Midbrain (tissue), 1 donor: Measurements from ENCODE around the gene GPR26.
"Not testable (repeated sequence)": the region's sequence is repeated elsewhere in the genome, so short reads cannot be mapped to it uniquely, and the experiment has no call there.

Experiments used
- DNase-seq: peaks from one replicate; lab custom pipeline; 2025; lab: John Stamatoyannopoulos, UW

GPR26 gene

DNA sequence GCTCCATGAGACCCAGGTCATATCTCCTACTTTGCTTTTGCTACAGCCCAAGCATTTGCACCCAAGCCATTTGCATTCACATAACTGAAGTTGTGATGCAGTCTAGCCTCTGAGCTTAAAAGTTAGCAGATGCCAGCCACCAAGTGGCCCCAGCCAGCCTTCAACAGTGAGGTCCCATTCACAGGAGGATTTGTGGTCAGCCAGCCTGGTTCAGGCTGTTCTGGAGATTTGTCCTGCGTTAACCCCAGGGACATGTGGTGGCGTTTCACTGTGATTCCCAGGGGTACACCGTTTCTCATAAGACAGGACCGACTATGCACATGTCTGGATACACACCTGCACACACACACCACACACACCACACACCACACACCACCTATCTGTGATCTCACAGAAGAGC is 51.2 kb downstream of the GPR26 start:
- no peak for DNase-seq

DNA sequence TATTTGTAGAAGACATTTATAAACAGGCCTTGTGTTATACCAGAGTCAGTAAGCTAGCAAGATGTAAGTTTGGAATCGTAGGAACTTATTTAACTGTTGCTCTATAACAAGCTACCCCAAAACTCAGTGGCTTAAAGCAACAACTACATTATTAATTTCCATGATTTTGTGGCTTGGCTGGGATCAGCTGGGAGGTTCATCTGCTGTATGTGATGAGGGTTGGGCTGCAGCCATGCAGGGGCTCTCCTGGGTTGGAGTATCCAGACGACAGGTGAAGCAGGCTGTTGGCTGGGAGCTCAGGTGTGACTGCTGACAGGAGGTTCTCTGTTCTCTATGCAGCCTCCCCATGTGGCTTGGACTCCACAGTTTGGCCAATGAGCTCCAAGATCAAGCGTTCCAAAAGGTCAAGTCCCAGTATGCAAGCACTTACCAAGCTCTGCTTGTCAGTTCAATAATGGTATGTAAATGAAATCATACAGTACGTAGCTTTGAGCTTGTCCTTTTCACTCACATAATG is 52.4 kb downstream of the GPR26 start:
- DNase-seq, result no peak

DNA sequence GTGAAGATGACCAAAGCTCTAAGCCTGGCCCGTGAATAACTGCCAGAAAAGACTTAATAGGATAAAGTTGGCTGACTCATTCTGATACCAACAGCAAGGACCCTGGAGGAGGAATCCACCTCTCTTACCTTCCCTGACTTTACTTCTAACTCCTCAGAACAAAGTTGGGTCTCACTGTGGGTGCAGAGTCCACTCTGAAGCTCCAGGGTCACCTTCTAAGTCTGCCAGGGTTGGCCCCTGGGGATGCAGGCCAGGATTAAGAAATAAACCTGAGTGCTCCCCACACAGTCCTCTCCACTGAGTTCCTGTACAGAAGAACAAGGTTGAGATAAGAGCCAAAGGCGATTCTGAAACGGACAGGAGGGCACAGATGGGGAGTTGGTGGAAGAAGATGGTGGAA is 54.4 kb downstream of the GPR26 start:
- no peak for DNase-seq

DNA sequence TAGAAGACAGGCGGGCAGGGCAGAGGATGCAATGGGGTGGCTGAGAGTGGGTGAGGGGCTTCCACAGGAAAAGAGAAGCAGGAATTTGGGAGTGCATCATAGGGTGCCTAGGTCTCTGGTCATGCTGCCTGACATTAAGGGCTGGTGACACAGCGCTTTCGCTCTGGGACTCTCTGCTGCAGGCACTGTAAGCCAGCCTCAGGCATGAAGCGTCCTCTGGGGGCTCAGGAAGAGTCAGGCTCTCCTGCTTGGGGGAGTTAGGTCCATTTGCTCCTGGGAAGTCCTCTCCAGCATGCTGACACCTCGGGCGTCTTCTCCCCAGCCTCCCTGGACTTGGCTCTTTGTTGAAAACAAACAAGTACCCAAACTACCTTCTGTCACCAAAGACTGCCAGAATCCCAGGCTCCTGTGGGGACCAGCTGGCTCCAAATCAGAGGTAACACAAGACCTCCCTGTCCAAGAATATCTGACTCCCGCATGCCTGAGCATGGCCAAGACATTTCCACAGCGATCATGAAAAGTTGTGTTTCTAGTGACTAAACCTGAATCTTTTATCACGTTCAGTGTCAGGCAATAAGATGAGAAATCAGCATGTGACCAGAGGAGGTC is 55.4 kb downstream of the GPR26 start:
- no peak for DNase-seq

DNA sequence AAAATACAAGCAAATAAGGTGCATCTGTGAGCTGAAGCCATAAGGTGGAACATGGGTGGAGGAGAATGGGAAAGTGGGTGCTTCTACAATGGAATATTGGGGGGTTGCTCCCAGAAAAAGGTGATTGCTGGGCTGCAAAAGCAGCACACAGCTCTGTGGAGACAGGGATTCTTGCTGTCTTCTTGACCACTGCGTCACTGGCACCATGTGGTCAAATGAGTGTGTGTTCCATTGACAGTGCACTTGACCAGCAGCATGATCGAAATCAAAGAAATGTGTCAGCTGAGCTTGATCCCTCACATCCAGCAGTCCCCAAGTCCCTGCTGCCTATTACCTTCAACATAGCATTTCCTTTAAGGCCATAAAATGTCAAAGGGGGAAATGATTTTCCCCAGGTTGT is 56.2 kb downstream of the GPR26 start:
- DNase-seq, result no peak

DNA sequence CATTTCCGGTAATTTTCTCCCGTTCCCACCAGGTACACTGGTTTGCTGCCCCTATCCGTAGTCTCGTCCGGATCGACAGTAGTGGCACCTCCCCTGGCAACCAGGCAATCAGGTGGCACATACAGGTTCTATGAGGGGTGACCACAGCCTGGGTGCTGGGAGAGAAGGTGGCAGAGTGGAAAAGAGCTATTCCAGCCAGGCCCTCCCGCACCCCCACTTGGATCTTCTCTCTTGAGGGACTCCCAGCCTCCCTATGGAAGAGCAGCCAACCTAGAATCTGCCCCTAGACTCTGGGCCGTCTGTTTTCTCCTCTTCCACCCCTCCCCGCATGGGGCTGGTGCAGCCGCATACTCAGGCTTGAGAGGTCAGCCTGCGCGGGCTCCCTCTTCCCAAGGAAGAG is 58.6 kb downstream of the GPR26 start:
- DNase-seq, result no peak

DNA sequence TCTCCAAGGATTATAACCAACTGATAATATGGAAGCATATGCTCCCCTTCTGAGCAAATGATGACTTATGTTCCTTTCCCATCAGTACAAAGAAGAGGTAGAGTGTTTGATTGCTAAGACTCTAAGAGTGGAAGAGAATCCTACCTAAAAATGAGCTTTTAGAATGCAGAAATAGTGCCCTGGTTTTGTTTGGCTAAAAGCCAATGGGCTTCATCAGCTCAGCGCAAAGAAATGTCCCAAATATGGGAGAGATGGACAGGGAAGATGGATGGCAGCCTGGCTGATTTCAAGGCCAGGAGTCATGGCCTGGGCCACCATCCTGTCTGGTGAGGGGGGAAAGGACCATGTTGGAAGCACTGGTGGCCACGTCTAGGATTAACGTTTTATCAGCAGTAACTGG is 60.2 kb downstream of the GPR26 start:
- DNase-seq, result no peak

DNA sequence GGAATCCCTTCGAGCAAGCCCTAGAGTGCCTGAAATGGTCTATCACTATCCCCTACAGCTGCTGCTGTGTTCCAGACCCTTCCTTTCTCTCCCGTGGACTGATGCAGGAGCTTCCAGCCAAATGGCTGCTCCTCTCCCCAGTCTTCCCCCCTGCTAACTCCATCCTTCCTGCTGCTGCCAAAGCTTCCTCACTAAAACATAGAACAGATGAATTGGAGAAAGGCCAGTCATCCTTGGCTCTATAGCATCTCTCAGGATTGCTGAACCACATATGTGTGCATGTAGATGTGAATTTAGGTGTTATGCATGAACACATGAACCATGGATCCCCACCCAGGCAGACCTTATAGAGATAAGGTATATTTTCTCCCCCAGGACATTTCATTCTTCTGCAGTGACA is 60.7 kb downstream of the GPR26 start:
- DNase-seq, result no peak

DNA sequence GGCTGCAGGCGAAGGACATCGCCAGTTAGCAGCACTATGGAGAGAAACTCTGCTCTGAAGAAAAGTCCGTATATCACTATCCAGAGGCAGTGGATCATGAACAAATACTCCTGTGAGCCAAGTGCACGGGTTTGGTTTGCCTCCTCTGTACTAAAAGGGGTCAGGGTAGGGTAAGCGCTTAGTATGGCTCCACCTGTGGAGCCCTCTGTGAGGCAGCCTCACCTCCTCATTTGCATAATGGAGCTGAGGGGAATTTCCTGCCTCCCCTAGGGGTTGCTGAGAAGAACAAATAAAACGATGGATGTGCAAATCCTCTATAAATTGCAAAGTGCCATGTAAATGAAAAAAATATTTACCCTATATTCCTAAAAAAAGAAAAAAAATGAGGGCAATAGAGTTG is 63.4 kb downstream of the GPR26 start:
- DNase-seq, result no peak

DNA sequence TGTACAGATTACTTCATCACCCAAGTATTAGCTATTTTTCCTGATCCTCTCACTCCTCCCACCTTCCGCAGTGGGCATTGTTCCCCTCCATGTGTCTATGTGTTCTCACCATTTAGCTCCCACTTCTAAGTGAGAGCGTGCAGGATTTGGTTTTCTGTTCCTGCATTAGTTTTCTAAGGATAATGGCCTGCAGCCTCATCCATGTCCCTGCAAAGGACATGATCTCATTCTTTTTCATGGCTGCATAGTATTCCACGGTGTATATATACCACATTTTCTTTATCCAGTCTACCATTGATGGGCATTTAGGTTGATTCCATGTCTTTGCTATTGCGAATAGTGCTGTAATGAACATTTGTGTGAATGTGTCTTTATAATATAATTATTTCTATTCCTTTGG is 70.8 kb downstream of the GPR26 start:
- not testable (repeated sequence) for DNase-seq

DNA sequence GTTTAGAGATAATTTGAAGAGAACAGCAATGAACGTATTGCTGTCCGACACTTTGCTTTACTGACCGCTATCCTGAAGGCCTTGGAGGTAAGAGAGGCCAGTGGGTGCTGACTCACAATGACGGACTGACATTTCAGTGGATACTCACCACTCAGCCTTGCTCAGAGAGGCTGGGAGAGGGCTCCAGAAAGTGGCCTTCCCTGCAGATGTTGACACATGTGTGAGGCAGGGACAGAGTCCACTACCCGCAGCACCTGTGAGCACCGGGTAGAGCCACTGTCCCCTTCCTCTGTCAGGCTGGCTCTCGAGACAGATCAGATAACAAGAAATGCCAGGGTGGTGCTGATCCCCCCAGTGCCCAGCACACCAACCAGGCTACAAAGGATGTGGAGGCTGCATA is 75.0 kb downstream of the GPR26 start:
- no peak for DNase-seq

DNA sequence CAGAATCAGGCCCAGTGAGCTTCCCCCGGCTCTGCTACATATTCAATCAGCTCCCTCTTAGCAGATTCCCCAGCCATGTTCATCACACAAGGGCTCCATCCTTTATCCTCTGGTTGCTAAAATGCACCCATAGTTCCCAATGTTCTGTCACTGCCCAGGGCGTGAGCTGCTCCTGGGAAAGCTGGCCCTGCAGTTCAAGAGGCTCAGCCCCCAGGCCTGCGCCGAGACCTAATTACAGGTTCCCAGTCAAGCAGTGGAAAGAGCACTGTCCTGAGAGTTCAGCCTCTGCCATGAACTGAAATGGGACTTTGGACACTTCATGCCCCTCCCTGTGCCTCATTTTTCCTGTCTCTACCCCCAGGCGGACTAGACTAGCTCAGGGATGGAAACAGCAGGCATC is 75.6 kb downstream of the GPR26 start:
- DNase-seq, result no peak

DNA sequence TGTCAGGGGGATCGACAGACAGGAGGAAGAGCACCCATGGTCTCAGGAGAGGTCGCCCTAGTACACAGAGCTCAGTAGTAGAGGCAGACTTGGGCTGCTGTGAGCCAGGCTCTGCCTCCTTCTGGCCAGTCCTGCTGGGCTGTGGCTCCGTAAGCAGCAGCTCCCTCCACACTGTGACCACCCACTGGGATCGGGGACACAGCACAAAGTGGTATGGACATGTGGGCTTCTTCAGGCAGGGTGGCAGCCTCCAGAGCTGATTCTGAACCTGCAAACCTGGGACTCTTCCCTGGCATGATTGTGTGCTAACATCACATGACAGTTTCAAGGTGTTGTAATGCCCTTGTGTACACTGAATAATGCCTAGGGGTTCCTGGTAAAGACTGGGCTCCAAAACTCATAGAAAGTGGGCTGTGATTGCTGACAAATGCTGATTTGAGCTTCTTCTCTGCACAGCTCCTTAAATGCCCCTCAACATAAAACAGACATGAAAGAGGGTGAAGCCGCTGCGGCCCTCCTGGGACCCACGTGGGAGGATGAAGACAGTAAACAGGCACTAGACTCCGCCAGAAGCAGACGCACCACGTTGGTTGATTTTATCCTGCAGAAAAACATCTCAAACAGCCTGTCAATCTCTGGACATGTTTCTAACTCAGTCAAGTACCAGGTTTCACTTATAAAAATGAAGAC is 76.7 kb downstream of the GPR26 start:
- no peak for DNase-seq

DNA sequence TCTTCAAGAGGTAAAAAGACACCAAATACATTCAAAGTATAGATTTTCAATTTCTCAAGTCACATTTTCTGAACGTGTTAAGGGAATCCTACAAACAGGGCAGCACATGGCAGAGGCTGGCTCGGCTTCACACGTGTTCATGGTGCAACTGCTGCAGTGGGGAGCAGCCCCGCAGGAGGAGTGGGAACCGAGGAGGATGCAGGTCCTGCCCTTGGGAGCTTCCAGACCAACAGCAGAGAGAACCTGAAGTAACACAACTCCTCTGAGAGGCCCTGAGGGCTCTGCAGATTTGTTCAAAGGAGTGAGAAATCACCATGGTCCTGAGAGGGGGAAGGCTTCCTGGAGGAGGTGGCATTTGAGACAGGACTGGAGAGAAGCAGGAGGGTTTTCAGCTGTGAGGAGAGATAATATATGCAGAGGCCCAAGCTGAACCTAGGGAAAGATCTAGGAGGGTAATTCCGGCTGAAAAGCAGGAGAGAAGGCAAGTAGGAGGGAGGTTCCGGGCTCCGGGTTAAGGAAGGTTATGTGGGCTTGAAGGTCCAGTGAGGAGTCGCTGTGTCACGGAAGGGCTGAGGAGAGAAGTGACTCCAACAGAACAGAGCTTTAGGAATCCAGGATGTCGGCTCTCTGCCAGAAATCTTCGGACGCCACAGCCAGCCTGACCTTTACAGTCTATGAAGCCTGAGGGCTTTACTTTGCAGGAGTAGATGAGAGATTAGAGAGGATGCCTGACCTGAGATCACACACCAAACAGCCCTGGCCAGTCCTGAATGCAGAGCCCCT is 77.5 kb downstream of the GPR26 start:
- DNase-seq, result no peak

DNA sequence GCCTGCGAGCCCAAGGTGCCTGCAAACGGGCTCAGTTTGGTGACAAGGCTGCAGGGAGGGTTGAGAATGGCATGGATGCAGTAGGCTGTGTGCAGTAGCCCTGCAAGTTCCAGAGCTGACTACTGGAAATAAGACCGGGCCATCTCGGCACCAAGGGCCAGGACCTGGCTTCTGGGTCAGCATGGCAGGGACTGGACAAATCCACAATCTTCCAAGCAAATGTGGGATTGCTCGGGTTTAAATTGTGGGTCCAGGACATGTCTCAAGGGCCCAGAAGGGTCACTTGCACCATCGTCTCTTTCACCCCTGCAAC is 78.0 kb downstream of the GPR26 start:
- DNase-seq, result no peak
